ENCODE data around the gene CD44.
"Not testable (repeated sequence)": the region's sequence is repeated elsewhere in the genome, so short reads cannot be mapped to it uniquely, and the experiment has no call there.

The CD44 gene

GRCh38 chr11:35214226-35214770 lies 75.3 kb downstream of the CD44 start:
- ATAC-seq (no peak), DNase-seq (no peak)

- peak; percentile 51 for DNase-seq
- ATAC-seq, result peak; percentile 95
Observed at GRCh38 chr11:35214792-35215193, 75.8 kb downstream of the CD44 start.

- ATAC-seq, result no peak
- DNase-seq, result no peak
Observed at GRCh38 chr11:35215945-35216344, 77.0 kb downstream of the CD44 start.

GRCh38 chr11:35216962-35217678 lies 78.1 kb downstream of the CD44 start:
- DNase-seq (no peak), ATAC-seq (no peak)

GRCh38 chr11:35218956-35219355 lies 80.0 kb downstream of the CD44 start:
- ATAC-seq, result no peak
- no peak for DNase-seq

- no peak for ATAC-seq
- no peak for DNase-seq
Observed at GRCh38 chr11:35223371-35223796, 84.4 kb downstream of the CD44 start.

- DNase-seq, result no peak
- ATAC-seq, result no peak
Observed at GRCh38 chr11:35223991-35224390, 85.0 kb downstream of the CD44 start.

- DNase-seq, result no peak
- no peak for ATAC-seq
Observed at GRCh38 chr11:35225946-35226520, 87.1 kb downstream of the CD44 start.

GRCh38 chr11:35226756-35227155 lies 87.8 kb downstream of the CD44 start:
- DNase-seq, ATAC-seq: not testable (repeated sequence)

GRCh38 chr11:35227576-35228327 lies 88.8 kb downstream of the CD44 start:
- DNase-seq (no peak), ATAC-seq (no peak)

GRCh38 chr11:35228328-35228725 lies 89.4 kb downstream of the CD44 start:
- no peak for ATAC-seq
- no peak for DNase-seq

GRCh38 chr11:35230388-35230787 lies 91.4 kb downstream of the CD44 start:
- no peak for DNase-seq
- no peak for ATAC-seq

GRCh38 chr11:35231076-35231860 lies 92.3 kb downstream of the CD44 start:
- DNase-seq, result no peak

GRCh38 chr11:35232891-35233330 lies 93.9 kb downstream of the CD44 start:
- DNase-seq (no peak), ATAC-seq (no peak)

More at GRCh38 chr11:35231076-35231860, 92.3 kb downstream of the CD44 start:
- no peak for ATAC-seq

- DNase-seq (no peak), ATAC-seq (no peak)
Observed at GRCh38 chr11:35233518-35233917, 94.5 kb downstream of the CD44 start.

GRCh38 chr11:35234460-35235156 lies 95.6 kb downstream of the CD44 start:
- no peak for DNase-seq

GRCh38 chr11:35235157-35235468 lies 96.1 kb downstream of the CD44 start:
- ATAC-seq, result no peak
- DNase-seq, result no peak

More at GRCh38 chr11:35234460-35235156, 95.6 kb downstream of the CD44 start:
- no peak for ATAC-seq

GRCh38 chr11:35235498-35235897 lies 96.5 kb downstream of the CD44 start:
- ATAC-seq (no peak), DNase-seq (no peak)

- ATAC-seq (peak; percentile 90), DNase-seq (peak; percentile 72)
Observed at GRCh38 chr11:35235936-35236666, 97.1 kb downstream of the CD44 start.

GRCh38 chr11:35236667-35237003 lies 97.7 kb downstream of the CD44 start:
- ATAC-seq (no peak), DNase-seq (no peak)

- ATAC-seq (no peak), DNase-seq (no peak)
Observed at GRCh38 chr11:35237351-35237750, 98.4 kb downstream of the CD44 start.
